Measurements from ENCODE around the gene CELSR1. TPM values are rescaled to one million over a fixed set of nuclear protein-coding genes. Genes with fewer than 3 reads are reported as not detected.

The CELSR1 gene
- total RNA-seq, 1 experiment from 2014 or later, result 30.7 TPM

GRCh38 chr22:46338636-46339035 lies 198.8 kb downstream of the CELSR1 start:
- BruUV-seq (replicated peaks), result TSS peak; percentile 53
- in situ Hi-C loops (cut with HindIII; ENCODE audit: low pct_unique_long_range_greater_than_20kb, low sequenced_read_pairs), result no loop called here

DNA sequence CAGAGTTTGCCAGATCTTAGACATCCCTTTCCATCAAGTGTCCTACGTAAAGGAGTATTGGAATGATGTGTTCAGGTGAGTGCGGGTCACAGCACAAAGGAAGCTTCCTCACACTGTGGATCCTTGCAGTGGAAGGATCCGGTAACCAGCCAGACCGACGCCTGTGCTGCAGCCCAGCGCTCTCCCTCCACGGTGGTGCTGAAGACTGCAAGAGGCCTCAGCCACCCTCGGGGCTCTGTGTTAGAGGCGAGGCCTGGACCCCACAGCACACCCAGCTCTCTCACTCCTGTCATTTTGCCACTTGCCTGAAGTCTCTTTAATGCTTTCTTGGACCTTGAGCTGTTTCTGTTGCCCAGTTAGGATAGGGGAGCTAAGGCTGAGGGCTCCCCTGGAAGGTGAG lies 199.6 kb downstream of the CELSR1 start:
- Histone ChIP-seq H3K27ac (ENCODE audit: low read length) (no peak overlapping the region), H3K9me3 (ENCODE audit: control insufficient read depth, insufficient read depth, low read depth, low read length) (no peaks in the 10 kb centered on the region), H3K4me1 (ENCODE audit: control insufficient read depth, insufficient read depth, low read length) (no peaks in the 10 kb centered on the region; the same call in 1 of the 2 replicates), H3K27me3 (ENCODE audit: control insufficient read depth, insufficient read depth, low read length) (no peaks in the 10 kb centered on the region), H3K4me3 (ENCODE audit: low read depth in 2 of 2, low read length in 2 of 2) (no peak overlapping the region), H3K36me3 (ENCODE audit: control insufficient read depth, insufficient read depth, low read length) (peaks cover 7% of the 10 kb centered on the region)
- no peak; a peak in 1 of 4 replicates for TF ChIP-seq REST (IDR thresholded peaks at IDR 0.05; ENCODE audit: insufficient read depth in 1 of 2, low read depth in 2 of 2, low read length in 1 of 2)
- TF ChIP-seq TCF7L2 (IDR thresholded peaks at IDR 0.05; ENCODE audit: low read depth, low read length), result no peak
- no peak for TF ChIP-seq SIN3A (IDR thresholded peaks at IDR 0.05; ENCODE audit: borderline replicate concordance, insufficient read depth, low read depth, low read length)
- no peak for TF ChIP-seq POLR2AphosphoS5 (IDR thresholded peaks at IDR 0.05; ENCODE audit: low read depth, low read length)
- TF ChIP-seq, protein P1, sequence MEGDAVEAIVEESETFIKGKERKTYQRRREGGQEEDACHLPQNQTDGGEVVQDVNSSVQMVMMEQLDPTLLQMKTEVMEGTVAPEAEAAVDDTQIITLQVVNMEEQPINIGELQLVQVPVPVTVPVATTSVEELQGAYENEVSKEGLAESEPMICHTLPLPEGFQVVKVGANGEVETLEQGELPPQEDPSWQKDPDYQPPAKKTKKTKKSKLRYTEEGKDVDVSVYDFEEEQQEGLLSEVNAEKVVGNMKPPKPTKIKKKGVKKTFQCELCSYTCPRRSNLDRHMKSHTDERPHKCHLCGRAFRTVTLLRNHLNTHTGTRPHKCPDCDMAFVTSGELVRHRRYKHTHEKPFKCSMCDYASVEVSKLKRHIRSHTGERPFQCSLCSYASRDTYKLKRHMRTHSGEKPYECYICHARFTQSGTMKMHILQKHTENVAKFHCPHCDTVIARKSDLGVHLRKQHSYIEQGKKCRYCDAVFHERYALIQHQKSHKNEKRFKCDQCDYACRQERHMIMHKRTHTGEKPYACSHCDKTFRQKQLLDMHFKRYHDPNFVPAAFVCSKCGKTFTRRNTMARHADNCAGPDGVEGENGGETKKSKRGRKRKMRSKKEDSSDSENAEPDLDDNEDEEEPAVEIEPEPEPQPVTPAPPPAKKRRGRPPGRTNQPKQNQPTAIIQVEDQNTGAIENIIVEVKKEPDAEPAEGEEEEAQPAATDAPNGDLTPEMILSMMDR (IDR thresholded peaks at IDR 0.05), result no peak
- ATAC-seq (no peak), DNase-seq (ENCODE audit: low read depth, low spot score) (no peak)
- in situ Hi-C loops (cut with HindIII; ENCODE audit: low pct_unique_long_range_greater_than_20kb, low sequenced_read_pairs), result no loop called here
- POLR2A ChIA-PET, result interaction anchor here (0.6 kb wide), 1 partner anchor 26 kb away, joined by 13 read pairs; no protein-coding TSS in a partner anchor
- CTCF ChIA-PET, result no interaction called here
- intact Hi-C loops (cut with micrococcal nuclease; ENCODE audit: unreplicated experiment), result no loop called here
- BruUV-seq (replicated peaks), result no TSS peak

More at GRCh38 chr22:46338636-46339035, 198.8 kb downstream of the CELSR1 start:
- no peaks in the 10 kb centered on the region for H3K27me3 ChIP-seq (ENCODE audit: control insufficient read depth, insufficient read depth, low read length)
- no peaks in the 10 kb centered on the region for H3K9me3 ChIP-seq (ENCODE audit: control insufficient read depth, insufficient read depth, low read depth, low read length)
- ChIA-PET CTCF (no interaction called here), POLR2A (interaction anchor here (0.6 kb wide), 1 partner anchor 26 kb away, joined by 13 read pairs; no protein-coding TSS in a partner anchor)
- TF ChIP-seq POLR2AphosphoS5 (IDR thresholded peaks at IDR 0.05; ENCODE audit: low read depth, low read length) (no peak), TCF7L2 (IDR thresholded peaks at IDR 0.05; ENCODE audit: low read depth, low read length) (no peak)
- intact Hi-C loops (cut with micrococcal nuclease; ENCODE audit: unreplicated experiment), result no loop called here
- ATAC-seq (no peak), DNase-seq (ENCODE audit: low read depth, low spot score) (no peak)
- H3K27ac ChIP-seq (ENCODE audit: low read length), result no peak overlapping the region
- peaks cover 7% of the 10 kb centered on the region for H3K36me3 ChIP-seq (ENCODE audit: control insufficient read depth, insufficient read depth, low read length)
- no peak overlapping the region for H3K4me3 ChIP-seq (ENCODE audit: low read depth in 2 of 2, low read length in 2 of 2)
- no peaks in the 10 kb centered on the region; the same call in 1 of the 2 replicates for H3K4me1 ChIP-seq (ENCODE audit: control insufficient read depth, insufficient read depth, low read length)
